A549 (cell line): ENCODE data around the gene TTC7B. TPM values are rescaled to one million over a fixed set of nuclear protein-coding genes. Genes with fewer than 3 reads are reported as not detected.

Experiments
- ATAC-seq, 2 experiments: fragments of 200-7000 bp in 1 of 2; fragments of >200 bp in 1 of 2; cut with Nextera tagmentation in 1 of 2; cut with Tn5 transposase in 1 of 2; 3 replicates each; pipeline versions ENCODE4 v1.8.0 to v1.9.1; 2018 to 2020; ENCODE audit warnings: mild to moderate bottlenecking in 1 of 2, moderate library complexity in 1 of 2
- CTCF ChIA-PET: fragments of 300-600 bp; sonication (Branson Sonifier 250); formaldehyde crosslinking; extraction: SDS; loops from one replicate; lab custom pipeline; 2021; ENCODE audit warnings: antibody characterized with exemption, inconsistent platforms; lab: Yijun Ruan, JAX
- POLR2A ChIA-PET: fragments of 350-600 bp; formaldehyde crosslinking; extraction: SDS; loops from one replicate; lab custom pipeline; 2021; ENCODE audit warnings: antibody characterized with exemption, inconsistent platforms; lab: Yijun Ruan, JAX
- DNase-seq, 2 experiments: peaks; one replicate each; pipeline versions ENCODE4 v3.0.0 to v3.0.0-alpha.2; 2011 to 2016; ENCODE audit warnings: low read depth in 1 of 2, low spot score in 1 of 2
- FAIRE-seq: peaks from 2 replicates; lab custom pipeline; 2011; peaks lifted over from hg19 to GRCh38; lab: Jason Lieb, UNC
- H3K27ac ChIP-seq, 2 experiments: fragments of >200 bp; sonication (Bioruptor Twin); formaldehyde crosslinking; 3 replicates each; pipeline ENCODE4 v1.5.1; 2016 to 2017
- H3K4me1 ChIP-seq: fragments of >200 bp; sonication (Bioruptor Twin); formaldehyde crosslinking; 3 replicates; pipeline ENCODE4 v1.6.1; 2016
- H3K4me2 ChIP-seq: fragments of >200 bp; sonication (Bioruptor Twin); formaldehyde crosslinking; 3 replicates; pipeline ENCODE4 v1.6.1; 2016
- H3K4me3 ChIP-seq: fragments of >200 bp; sonication (Bioruptor Twin); formaldehyde crosslinking; 3 replicates; pipeline ENCODE4 v1.5.1; 2016
- H3K9me3 ChIP-seq: fragments of >200 bp; sonication (Bioruptor Twin); formaldehyde crosslinking; 3 replicates; pipeline ENCODE4 v1.6.1; 2016
- BCL3 ChIP-seq: fragments of >200 bp; sonication (Bioruptor Twin); formaldehyde crosslinking; IDR thresholded peaks from 3 replicates; pipeline ENCODE4 v1.6.1; 2016
- CHD2 ChIP-seq: fragments of 150-350 bp; IDR thresholded peaks from 2 replicates; pipeline ENCODE4 v1.6.1; 2014; ENCODE audit warnings: low read length; ENCODE audit not compliant: partially characterized antibody
- EHF ChIP-seq: fragments of 250-450 bp; sonication (Bioruptor Pico); IDR thresholded peaks from 2 replicates; pipeline ENCODE4 v1.5.0; 2020; ENCODE audit warnings: mild to moderate bottlenecking
- EHMT2 ChIP-seq: fragments of 200-600 bp; sonication (generic); IDR thresholded peaks from 2 replicates; pipeline ENCODE4 v1.6.1; 2016; ENCODE audit warnings: antibody characterized with exemption, low read depth, mild to moderate bottlenecking, moderate library complexity
- FOSL2 ChIP-seq, 2 experiments: fragments of 450-650 bp in 1 of 2; fragments of >200 bp in 1 of 2; sonication (Bioruptor Twin) in 1 of 2; formaldehyde crosslinking; IDR thresholded peaks; 2 replicates each; pipeline versions ENCODE4 v1.5.0 to v1.6.1; 2016 to 2020; ENCODE audit warnings: mild to moderate bottlenecking in 1 of 2, moderate library complexity in 1 of 2
- FOXS1 ChIP-seq: fragments of 250-450 bp; sonication (Bioruptor Pico); IDR thresholded peaks from 2 replicates; pipeline ENCODE4 v1.5.0; 2020; ENCODE audit warnings: mild to moderate bottlenecking, moderate library complexity
- HDAC2 ChIP-seq: fragments of 200-600 bp; sonication (generic); IDR thresholded peaks from 2 replicates; pipeline ENCODE4 v1.6.1; 2016
- HOXA7 ChIP-seq: fragments of 250-450 bp; sonication (Bioruptor Pico); IDR thresholded peaks from 2 replicates; pipeline ENCODE4 v1.5.0; 2020; ENCODE audit warnings: mild to moderate bottlenecking, moderate library complexity
- HOXB13 ChIP-seq: fragments of 250-450 bp; sonication (Bioruptor Pico); IDR thresholded peaks from 2 replicates; pipeline ENCODE4 v1.5.0; 2020; ENCODE audit warnings: low read depth, mild to moderate bottlenecking, moderate library complexity
- HOXB5 ChIP-seq: fragments of 250-450 bp; sonication (Bioruptor Pico); IDR thresholded peaks from 2 replicates; pipeline ENCODE4 v1.5.0; 2020; ENCODE audit warnings: mild to moderate bottlenecking, moderate library complexity
- JUN ChIP-seq, 2 experiments: fragments of >200 bp; sonication (Bioruptor Twin); formaldehyde crosslinking; IDR thresholded peaks; 2 replicates in 1 of 2; 3 replicates in 1 of 2; pipeline ENCODE4 v1.6.1; 2016 to 2017
- JUNB ChIP-seq: fragments of >200 bp; sonication (Bioruptor Twin); formaldehyde crosslinking; IDR thresholded peaks from 2 replicates; pipeline ENCODE4 v1.6.1; 2016
- KDM1A ChIP-seq: fragments of 200-600 bp; sonication (generic); IDR thresholded peaks from 2 replicates; pipeline ENCODE4 v1.6.1; 2016; ENCODE audit warnings: low read depth, mild to moderate bottlenecking
- KDM5A ChIP-seq: fragments of 200-600 bp; sonication (generic); IDR thresholded peaks from 2 replicates; pipeline ENCODE4 v1.6.1; 2016; ENCODE audit warnings: antibody characterized with exemption, mild to moderate bottlenecking
- MAFK ChIP-seq: fragments of 450-650 bp; IDR thresholded peaks from 2 replicates; pipeline ENCODE4 v1.6.1; 2014; ENCODE audit not compliant: partially characterized antibody
- MAZ ChIP-seq: fragments of 150-350 bp; IDR thresholded peaks from 2 replicates; pipeline ENCODE4 v1.6.1; 2014; ENCODE audit warnings: antibody characterized with exemption, low read depth, low read length, borderline replicate concordance
- MYC ChIP-seq: IDR thresholded peaks from 2 replicates; pipeline ENCODE4 v1.6.1; 2012; ENCODE audit warnings: mild to moderate bottlenecking, inconsistent platforms, low read length, improper control_type of control experiment, borderline replicate concordance
- NFE2L2 ChIP-seq: fragments of 150-350 bp; conservative IDR thresholded peaks from 2 replicates; pipeline ENCODE4 v1.6.1; 2014; ENCODE audit warnings: low read length
- NPAS2 ChIP-seq: fragments of 250-450 bp; sonication (Bioruptor Pico); IDR thresholded peaks from 2 replicates; pipeline ENCODE4 v1.8.0; 2022; ENCODE audit warnings: mild to moderate bottlenecking, moderate library complexity, borderline replicate concordance
- PHF8 ChIP-seq: fragments of 200-600 bp; sonication (generic); IDR thresholded peaks from 2 replicates; pipeline ENCODE4 v1.6.1; 2016; ENCODE audit warnings: low read depth, mild to moderate bottlenecking, antibody characterized with exemption, moderate library complexity, borderline replicate concordance
- POLR2A ChIP-seq: IDR thresholded peaks from 2 replicates; pipeline ENCODE4 v1.6.1; 2012; ENCODE audit warnings: mild to moderate bottlenecking, low read length
- RAD21 ChIP-seq, 2 experiments: fragments of >200 bp in 1 of 2; sonication (Bioruptor Twin) in 1 of 2; formaldehyde crosslinking in 1 of 2; IDR thresholded peaks in 1 of 2; conservative IDR thresholded peaks in 1 of 2; 2 replicates in 1 of 2; 3 replicates in 1 of 2; pipeline ENCODE4 v1.6.1; 2012 to 2018; ENCODE audit warnings: inconsistent platforms in 1 of 2
- RCOR1 ChIP-seq: fragments of 150-350 bp; IDR thresholded peaks from 2 replicates; pipeline ENCODE4 v1.6.1; 2014; ENCODE audit warnings: antibody characterized with exemption, low read length, low read depth
- REST ChIP-seq: fragments of 200-600 bp; sonication (generic); IDR thresholded peaks from 2 replicates; pipeline ENCODE4 v1.6.1; 2016; ENCODE audit warnings: antibody characterized with exemption, mild to moderate bottlenecking, moderate library complexity
- RFX5 ChIP-seq: fragments of 450-650 bp; IDR thresholded peaks from 2 replicates; pipeline ENCODE4 v1.7.1; 2014; ENCODE audit warnings: antibody characterized with exemption, mild to moderate bottlenecking, moderate library complexity
- RNF2 ChIP-seq: fragments of 200-600 bp; sonication (generic); IDR thresholded peaks from 2 replicates; pipeline ENCODE4 v1.6.1; 2016; ENCODE audit warnings: low read depth, mild to moderate bottlenecking, antibody characterized with exemption, moderate library complexity, borderline replicate concordance
- TFCP2L1 ChIP-seq: fragments of 250-450 bp; sonication (Bioruptor Pico); IDR thresholded peaks from 2 replicates; pipeline ENCODE4 v1.5.0; 2021; ENCODE audit warnings: mild to moderate bottlenecking
- WGBS: methylation state at CpG from one replicate; pipeline ENCODE4 v1.1.6; 2017; ENCODE audit errors: missing lambda C conversion rate; 5-methylcytosine and 5-hydroxymethylcytosine counted together
- polyA plus RNA-seq, 4 experiments: library from polyadenylated mRNA; depleted of rRNA in 3 of 4; stranded (reverse); fragments of >200 nt; fragmentation: RNase III in 1 of 4; extraction: RNeasy Plus Mini Kit Qiagen cat#74134 plus additional on column Dnase treatment in 1 of 4; gene quantifications; 2 replicates in 3 of 4; 3 replicates in 1 of 4; pipeline ENCODE4 v1.2.3, GENCODE V29; 2011 to 2017

TTC7B gene
- polyA plus RNA-seq, 2 of the 4 experiments (the other 2 are of a cell fraction) = 16.6 to 28.0 TPM

GRCh38 chr14:90799420-90799819 lies 16.8 kb downstream of the TTC7B start:
- H3K4me2 ChIP-seq = no peak overlapping the region
- no peaks in the 10 kb centered on the region for H3K9me3 ChIP-seq
- TF ChIP-seq NPAS2 (no peak), RNF2 (no peak), EHF (no peak), FOXS1 (no peak), TFCP2L1 (CRISPR knock-in tag) (no peak), RCOR1 (no peak), KDM5A (no peak), CHD2 (no peak), REST (no peak), JUNB (no peak), RFX5 (no peak), MYC (no peak)
- ATAC-seq (no peak), FAIRE-seq (no peak), DNase-seq (no peak)
- no peak overlapping the region for H3K4me3 ChIP-seq
- WGBS = 76% methylated on average over 5 of the region's 5 CpGs
- peaks cover 7% of the 10 kb centered on the region; the same call in 2 of the 3 replicates for H3K4me1 ChIP-seq
- ChIA-PET POLR2A (no interaction called here), CTCF (interaction anchor here (0.6 kb wide), 1 partner anchor 839 kb away, joined by 3 read pairs; no protein-coding TSS in a partner anchor)
- no peak overlapping the region for H3K27ac ChIP-seq

GRCh38 chr14:90797919-90798318 lies 18.3 kb downstream of the TTC7B start:
- Histone ChIP-seq H3K4me2 (no peak overlapping the region), H3K27ac (no peak overlapping the region), H3K4me3 (no peak overlapping the region), H3K9me3 (no peaks in the 10 kb centered on the region), H3K4me1 (peaks cover 7% of the 10 kb centered on the region; the same call in 2 of the 3 replicates)
- ATAC-seq = no peak
- no peak for FAIRE-seq
- no peak for DNase-seq
- POLR2A ChIA-PET = no interaction called here
- TF ChIP-seq FOSL2 (IDR thresholded peaks at IDR 0.05) (no peak), FOSL2 (CRISPR knock-in tag; IDR thresholded peaks at IDR 0.05) (no peak), KDM1A (no peak), JUN (IDR thresholded peaks at IDR 0.05) (no peak), HOXA7 (no peak), MYC (no peak), RFX5 (no peak), POLR2A (no peak), FOXS1 (no peak), NFE2L2 (no peak), RCOR1 (no peak), EHMT2 (no peak), HOXB13 (CRISPR knock-in tag) (no peak), PHF8 (no peak), RAD21 (conservative IDR thresholded peaks at IDR 0.05 in 1 of 2, IDR thresholded peaks at IDR 0.05 in 1 of 2) (no peak), MAZ (no peak), MAFK (no peak), HOXB5 (CRISPR knock-in tag) (no peak), BCL3 (no peak), HDAC2 (no peak)
- WGBS = 88% methylated on average over 12 of the region's 13 CpGs
- CTCF ChIA-PET = interaction anchor here (0.6 kb wide), 1 partner anchor 152 kb away, joined by 3 read pairs; no protein-coding TSS in a partner anchor
